CD4-positive, alpha-beta memory T cell (primary cell): Measurements from ENCODE around the gene CD248. TPM values are rescaled to one million over a fixed set of nuclear protein-coding genes. Genes with fewer than 3 reads are reported as not detected.
A peak's percentile ranks its signal among the peaks of the same experiment; 100 is the strongest.

Source experiments
- CTCF ChIA-PET: fragments of 350-600 bp; sonication (Branson Sonifier 250); formaldehyde crosslinking; loops from one replicate; lab custom pipeline; 2021; ENCODE audit warnings: inconsistent platforms; ENCODE audit not compliant: partially characterized antibody; lab: Charles Lee
- POLR2A ChIA-PET: fragments of 350-600 bp; sonication (Branson Sonifier 250); formaldehyde crosslinking; loops from one replicate; lab custom pipeline; 2021; ENCODE audit not compliant: partially characterized antibody; lab: Charles Lee
- DNase-seq, 5 donors: peaks; one replicate each; pipeline versions ENCODE4 v3.0.0 to v3.0.0-alpha.2; 2020 to 2022; ENCODE audit warnings: mixed read lengths in 1 of 5
- H3K27ac ChIP-seq: one replicate; pipeline ENCODE4 v1.7.0; 2013; ENCODE audit warnings: low read depth, low read length
- H3K27me3 ChIP-seq: 2 replicates; pipeline ENCODE4 v1.7.0; 2013; ENCODE audit warnings: mild to moderate bottlenecking, low read length, moderate library complexity; ENCODE audit not compliant: insufficient read depth
- H3K36me3 ChIP-seq: 2 replicates; pipeline ENCODE4 v1.7.0; 2013; ENCODE audit warnings: mild to moderate bottlenecking, low read length, moderate library complexity; ENCODE audit not compliant: insufficient read depth
- H3K4me1 ChIP-seq: 2 replicates; pipeline ENCODE4 v1.7.0; 2013; ENCODE audit warnings: mild to moderate bottlenecking, low read length, moderate library complexity; ENCODE audit not compliant: insufficient read depth
- H3K4me3 ChIP-seq, 2 donors: one replicate each; pipeline ENCODE4 v1.7.0; 2013; ENCODE audit warnings: low read length in 2 of 2, mild to moderate bottlenecking in 1 of 2
- H3K9me3 ChIP-seq, 2 donors: one replicate each; pipeline ENCODE4 v1.7.0; 2013; ENCODE audit warnings: low read length in 2 of 2, control low read depth in 1 of 2; ENCODE audit not compliant: control insufficient read depth in 1 of 2
- H3K27ac Mint-ChIP-seq, 7 donors: one replicate each; pipeline ENCODE4 v1.8.0; 2020 to 2021; ENCODE audit warnings: mixed read lengths in 7 of 7, mild to moderate bottlenecking in 6 of 7, inconsistent platforms in 3 of 7, moderate library complexity in 3 of 7
- H3K27me3 Mint-ChIP-seq, 2 donors: one replicate each; pipeline ENCODE4 v1.8.0; 2020 to 2021; ENCODE audit warnings: mixed read lengths in 2 of 2
- H3K36me3 Mint-ChIP-seq, 2 donors: one replicate each; pipeline ENCODE4 v1.8.0; 2020 to 2021; ENCODE audit warnings: mixed read lengths in 2 of 2, inconsistent platforms in 1 of 2, mild to moderate bottlenecking in 1 of 2
- H3K4me1 Mint-ChIP-seq, 4 donors: one replicate each; pipeline ENCODE4 v1.8.0; 2020 to 2021; ENCODE audit warnings: mixed read lengths in 4 of 4, mild to moderate bottlenecking in 1 of 4
- H3K4me3 Mint-ChIP-seq, 8 donors: one replicate each; pipeline ENCODE4 v1.8.0; 2020 to 2021; ENCODE audit warnings: mixed read lengths in 8 of 8, mild to moderate bottlenecking in 7 of 8, moderate library complexity in 6 of 8, inconsistent platforms in 3 of 8
- H3K9me3 Mint-ChIP-seq, 8 donors: one replicate each; pipeline ENCODE4 v1.8.0; 2020 to 2021; ENCODE audit warnings: mixed read lengths in 8 of 8, mild to moderate bottlenecking in 5 of 8, inconsistent platforms in 3 of 8, moderate library complexity in 1 of 8
- intact Hi-C: fragments of 100-400 bp; cut with micrococcal nuclease; formaldehyde crosslinking; loops from one replicate; pipeline ENCODE4 v1.15.1; 2023
- polyA plus RNA-seq, 2 donors: library from polyadenylated mRNA; unstranded; fragments of 300-500 nt; fragmentation: Illumina TruSeq; gene quantifications; one replicate each; pipeline ENCODE4 v1.2.3, GENCODE V29; 2021
- total RNA-seq, 2 experiments: library from RNA; stranded (reverse); gene quantifications; one replicate each; pipeline ENCODE4 v1.2.3, GENCODE V29; 2021

Gene CD248
- total and polyA plus RNA-seq, 4 experiments from 2014 or later: 0.12 to 0.18 TPM; not detected in 2

GRCh38 chr11:66264914-66265313, 51.9 kb downstream of the CD248 start:
- no peaks in the 10 kb centered on the region for H3K27me3 ChIP-seq
- Mint-ChIP-seq H3K9me3 (peaks cover 0 to 9% (median 0%) of the 10 kb centered on the region in 8 donors), H3K27ac (peak overlapping the region in 2 of 7 donors; percentile 35 to 77), H3K4me3 (no peak overlapping the region), H3K27me3 (no peaks in the 10 kb centered on the region), H3K36me3 (peaks cover 3 to 50% of the 10 kb centered on the region in 2 donors), H3K4me1 (peaks cover 11 to 30% (median 19%) of the 10 kb centered on the region in 4 donors)
- ChIA-PET POLR2A (interaction anchor here (1.8 kb wide), 1 partner anchor 767 kb away, joined by 5 read pairs; no protein-coding TSS in a partner anchor), CTCF (interaction anchor here (0.7 kb wide), 1 partner anchor 10 kb away, joined by 3 read pairs; no protein-coding TSS in a partner anchor)
- H3K36me3 ChIP-seq: peaks cover 27% of the 10 kb centered on the region
- intact Hi-C loops: loop anchor here (5.0 kb wide), 1 partner anchor 1348 kb away; the partner anchor contains the start of gene ATG2A
- no peak overlapping the region for H3K4me3 ChIP-seq
- peak in 3 of 5 donors; percentile 25 to 31 (median 26) for DNase-seq
- H3K4me1 ChIP-seq: peaks cover 22% of the 10 kb centered on the region
- H3K9me3 ChIP-seq: no peaks in the 10 kb centered on the region
- no peak overlapping the region for H3K27ac ChIP-seq

Other genes starting within 250 kb of the CD248 start
- gene PACS1, start 246.8 kb downstream of the CD248 start, total RNA-seq: 100 to 1,000 TPM; 251 to 262 TPM
- gene PACS1, start 246.8 kb downstream of the CD248 start, polyA plus RNA-seq: 100 to 1,000 TPM in 1 of 2 donors, 10 to 100 TPM in 1; 13.7 to 104 TPM
- gene KLC2, start 59.3 kb downstream of the CD248 start, total RNA-seq: 10 to 100 TPM; 33.6 to 34.0 TPM
- 1 to 10 TPM; 1.7 to 7.3 TPM for gene KLC2, start 59.3 kb downstream of the CD248 start, polyA plus RNA-seq
- 10 to 100 TPM; 76.4 to 79.4 TPM for gene RAB1B, start 48.4 kb downstream of the CD248 start, total RNA-seq
- 10 to 100 TPM in 1 of 2 donors, 1 to 10 TPM in 1; 9.7 to 15.2 TPM for gene RAB1B, start 48.4 kb downstream of the CD248 start, polyA plus RNA-seq
- gene CNIH2, start 38.9 kb downstream of the CD248 start, total RNA-seq: 1 to 10 TPM; 1.4 to 1.8 TPM
- gene CNIH2, start 38.9 kb downstream of the CD248 start, polyA plus RNA-seq: not detected
- gene YIF1A, start 27.9 kb downstream of the CD248 start, total RNA-seq: 10 to 100 TPM; 40.4 to 45.1 TPM
- gene YIF1A, start 27.9 kb downstream of the CD248 start, polyA plus RNA-seq: 10 to 100 TPM; 53.4 to 77.5 TPM
- gene TMEM151A, start 25.1 kb downstream of the CD248 start, total RNA-seq: not detected
- gene TMEM151A, start 25.1 kb downstream of the CD248 start, polyA plus RNA-seq: not detected
- gene RIN1, start 19.4 kb upstream of the CD248 start, total RNA-seq: 10 to 100 TPM in 1 of 2 experiments, 1 to 10 TPM in 1; 5.8 to 10.1 TPM
- 1 to 10 TPM; 2.1 to 4.9 TPM for gene RIN1, start 19.4 kb upstream of the CD248 start, polyA plus RNA-seq
- 10 to 100 TPM; 49.8 to 50.8 TPM for gene BRMS1, start 28.1 kb upstream of the CD248 start, total RNA-seq
- gene BRMS1, start 28.1 kb upstream of the CD248 start, polyA plus RNA-seq: 10 to 100 TPM; 70.3 to 78.7 TPM
- gene B4GAT1, start 30.6 kb upstream of the CD248 start, total RNA-seq: 1 to 10 TPM; 9.7 to 9.8 TPM
- 10 to 100 TPM; 12.2 to 12.7 TPM for gene B4GAT1, start 30.6 kb upstream of the CD248 start, polyA plus RNA-seq
- 10 to 100 TPM; 15.0 to 15.5 TPM for gene SLC29A2, start 54.7 kb upstream of the CD248 start, total RNA-seq
- gene SLC29A2, start 54.7 kb upstream of the CD248 start, polyA plus RNA-seq: 1 to 10 TPM in 1 of 2 donors, under 1 TPM in 1; 0.87 to 3.1 TPM
- gene NPAS4, start 104.0 kb upstream of the CD248 start, total RNA-seq: not detected
- not detected for gene NPAS4, start 104.0 kb upstream of the CD248 start, polyA plus RNA-seq
- 10 to 100 TPM; 22.0 to 27.9 TPM for gene MRPL11, start 121.8 kb upstream of the CD248 start, total RNA-seq
- 10 to 100 TPM; 76.9 to 78.1 TPM for gene MRPL11, start 121.8 kb upstream of the CD248 start, polyA plus RNA-seq
- 10 to 100 TPM; 25.3 to 25.9 TPM for gene PELI3, start 149.9 kb upstream of the CD248 start, total RNA-seq
- gene PELI3, start 149.9 kb upstream of the CD248 start, polyA plus RNA-seq: 1 to 10 TPM; 4.0 to 6.8 TPM
- gene DPP3, start 163.4 kb upstream of the CD248 start, total RNA-seq: 10 to 100 TPM; 21.0 to 24.0 TPM
- gene DPP3, start 163.4 kb upstream of the CD248 start, polyA plus RNA-seq: 10 to 100 TPM; 27.8 to 31.0 TPM
- 10 to 100 TPM; 37.3 to 41.3 TPM for gene BBS1, start 193.6 kb upstream of the CD248 start, total RNA-seq
- gene BBS1, start 193.6 kb upstream of the CD248 start, polyA plus RNA-seq: 10 to 100 TPM in 1 of 2 donors, 1 to 10 TPM in 1; 8.9 to 15.5 TPM
- gene ZDHHC24, start 229.0 kb upstream of the CD248 start, total RNA-seq: 10 to 100 TPM; 24.5 to 27.2 TPM
- gene ZDHHC24, start 229.0 kb upstream of the CD248 start, polyA plus RNA-seq: 10 to 100 TPM; 12.2 to 15.1 TPM
- under 1 TPM; 0.17 to 0.20 TPM for gene ACTN3, start 229.9 kb upstream of the CD248 start, total RNA-seq
- gene ACTN3, start 229.9 kb upstream of the CD248 start, polyA plus RNA-seq: not detected